ENCODE results near the gene CPNE6. TPM values are rescaled to one million over a fixed set of nuclear protein-coding genes. Genes with fewer than 3 reads are reported as not detected.

The CPNE6 gene
- total and polyA plus RNA-seq, 2 of the 13 experiments (the other 11 are each of a cell fraction or from before 2014, with no cell fraction given): not detected

GRCh38 chr14:24051789-24052655 lies 19.3 kb upstream of the CPNE6 start, which contains the start of gene CARMIL3 (continued):
- no peak for TF ChIP-seq REPIN1 (CRISPR knock-in tag; IDR thresholded peaks at IDR 0.05; ENCODE audit: borderline replicate concordance, low read depth)
- no peak; the same call in none of the 2 replicates for TF ChIP-seq FLYWCH1 (CRISPR knock-in tag; IDR thresholded peaks at IDR 0.05)
- TF ChIP-seq HMG20B (CRISPR knock-in tag; conservative IDR thresholded peaks at IDR 0.05): peak; percentile 74; the same call in 1 of the 2 replicates
- no peak for TF ChIP-seq NONO (IDR thresholded peaks at IDR 0.05)
- TF ChIP-seq NONO (CRISPR knock-in tag; conservative IDR thresholded peaks at IDR 0.05): peak; percentile 64
- TF ChIP-seq ETV6 (CRISPR knock-in tag; conservative IDR thresholded peaks at IDR 0.05): peak; percentile 19
- TF ChIP-seq KAT2B (IDR thresholded peaks at IDR 0.05; ENCODE audit: borderline replicate concordance, low read depth, low read length): no peak; the same call in 1 of the 2 replicates
- TF ChIP-seq SRF (IDR thresholded peaks at IDR 0.05; ENCODE audit: low read depth, low read length): no peak
- peak; percentile 66 for TF ChIP-seq ZBTB7B (CRISPR knock-in tag; IDR thresholded peaks at IDR 0.05)
- peak; percentile 90 for TF ChIP-seq ZNF160 (CRISPR knock-in tag; IDR thresholded peaks at IDR 0.05)
- TF ChIP-seq DMTF1 (CRISPR knock-in tag; IDR thresholded peaks at IDR 0.05): no peak
- no peak for TF ChIP-seq ZNF496 (CRISPR knock-in tag; IDR thresholded peaks at IDR 0.05; ENCODE audit: insufficient replicate concordance)
- TF ChIP-seq GPN1 (CRISPR knock-in tag; IDR thresholded peaks at IDR 0.05; ENCODE audit: borderline replicate concordance): peak; percentile 17; the same call in 1 of the 2 replicates
- TF ChIP-seq ZNF260 (CRISPR knock-in tag; IDR thresholded peaks at IDR 0.05; ENCODE audit: borderline replicate concordance, low read depth): no peak
- peak; percentile 64; the same call in 1 of the 2 replicates for TF ChIP-seq ZNF343 (CRISPR knock-in tag; IDR thresholded peaks at IDR 0.05)
- TF ChIP-seq ZMAT3 (CRISPR knock-in tag; conservative IDR thresholded peaks at IDR 0.05): no peak
- TF ChIP-seq ZFYVE20 (CRISPR knock-in tag; IDR thresholded peaks at IDR 0.05; ENCODE audit: borderline replicate concordance, low read depth): 0 out of 2 replicates have a peak, but pooled peaks have one; percentile 75
- TF ChIP-seq SRSF9 (IDR thresholded peaks at IDR 0.05; ENCODE audit: borderline replicate concordance, insufficient read depth, low read depth, low read length, poor library complexity, severe bottlenecking): no peak
- peak; percentile 74 for TF ChIP-seq ZNF232 (CRISPR knock-in tag; IDR thresholded peaks at IDR 0.05; ENCODE audit: borderline replicate concordance)

Measured in HepG2 (cell line).